Neutrophil (primary cell): Measurements from ENCODE around the gene CYP20A1.
"Not testable (repeated sequence)": the region's sequence is repeated elsewhere in the genome, so short reads cannot be mapped to it uniquely, and the experiment has no call there.

ENCODE experiments used
- H3K27ac ChIP-seq: fragments of 200-600 bp; sonication (generic); 2 replicates; pipeline ENCODE4 v1.5.1; 2016; ENCODE audit warnings: mild to moderate bottlenecking, moderate library complexity
- H3K27me3 ChIP-seq: fragments of 200-600 bp; sonication (generic); 2 replicates; pipeline ENCODE4 v1.6.0; 2016; ENCODE audit warnings: mild to moderate bottlenecking
- H3K36me3 ChIP-seq: fragments of 200-600 bp; sonication (generic); 2 replicates; pipeline ENCODE4 v1.5.1; 2017
- H3K4me1 ChIP-seq, 2 experiments: fragments of 200-600 bp in 1 of 2; sonication (generic) in 1 of 2; 1 replicate in 1 of 2; 2 replicates in 1 of 2; pipeline versions ENCODE4 v1.5.1 to v1.6.1; 2013 to 2016; ENCODE audit warnings: low read depth in 1 of 2, low read length in 1 of 2, mild to moderate bottlenecking in 1 of 2, moderate library complexity in 1 of 2; ENCODE audit not compliant: control insufficient read depth in 1 of 2, insufficient read depth in 1 of 2
- H3K4me3 ChIP-seq, 2 experiments: fragments of 200-600 bp in 1 of 2; sonication (generic) in 1 of 2; 1 replicate in 1 of 2; 2 replicates in 1 of 2; pipeline ENCODE4 v1.5.1; 2013 to 2016; ENCODE audit warnings: low read depth in 1 of 2, low read length in 1 of 2, mild to moderate bottlenecking in 1 of 2, moderate library complexity in 1 of 2
- H3K9me3 ChIP-seq: fragments of 200-600 bp; sonication (generic); 2 replicates; pipeline ENCODE4 v1.5.1; 2016
- CTCF ChIP-seq: fragments of 200-600 bp; sonication (generic); IDR thresholded peaks from 2 replicates; pipeline ENCODE4 v1.5.1; 2016; ENCODE audit warnings: antibody characterized with exemption

Gene CYP20A1

GRCh38 chr2:203279288-203279687 lies 40.5 kb downstream of the CYP20A1 start:
- Histone ChIP-seq H3K9me3 (no peaks in the 10 kb centered on the region), H3K27ac (no peak overlapping the region), H3K4me3 (no peak overlapping the region), H3K36me3 (peaks cover 72% of the 10 kb centered on the region), H3K4me1 (no peaks in the 10 kb centered on the region), H3K27me3 (no peaks in the 10 kb centered on the region)
- no peak for TF ChIP-seq CTCF

- Histone ChIP-seq H3K36me3 (peaks cover 74% of the 10 kb centered on the region), H3K9me3 (no peaks in the 10 kb centered on the region), H3K4me3 (no peak overlapping the region), H3K27me3 (no peaks in the 10 kb centered on the region), H3K4me1 (no peaks in the 10 kb centered on the region), H3K27ac (no peak overlapping the region)
- no peak for TF ChIP-seq CTCF
Observed at GRCh38 chr2:203280428-203281064, 41.7 kb downstream of the CYP20A1 start.

- Histone ChIP-seq H3K27ac (no peak overlapping the region), H3K9me3 (no peaks in the 10 kb centered on the region), H3K36me3 (peaks cover 83% of the 10 kb centered on the region), H3K4me1 (no peaks in the 10 kb centered on the region), H3K27me3 (no peaks in the 10 kb centered on the region), H3K4me3 (no peak overlapping the region)
- no peak for TF ChIP-seq CTCF
Observed at GRCh38 chr2:203282101-203282500, 43.3 kb downstream of the CYP20A1 start.

- H3K36me3 ChIP-seq = peaks cover 62% of the 10 kb centered on the region
Observed at GRCh38 chr2:203286532-203286931, 47.7 kb downstream of the CYP20A1 start.

GRCh38 chr2:203301667-203302066 lies 62.8 kb downstream of the CYP20A1 start:
- Histone ChIP-seq H3K27ac (no peak overlapping the region), H3K4me3 (no peak overlapping the region), H3K9me3 (no peaks in the 10 kb centered on the region), H3K27me3 (no peaks in the 10 kb centered on the region), H3K4me1 (no peaks in the 10 kb centered on the region), H3K36me3 (peaks cover 20% of the 10 kb centered on the region)
- no peak for TF ChIP-seq CTCF

More at GRCh38 chr2:203286532-203286931, 47.7 kb downstream of the CYP20A1 start:
- H3K9me3 ChIP-seq = no peaks in the 10 kb centered on the region
- H3K4me1 ChIP-seq = no peaks in the 10 kb centered on the region
- no peak for TF ChIP-seq CTCF
- no peak overlapping the region for H3K27ac ChIP-seq
- H3K27me3 ChIP-seq = no peaks in the 10 kb centered on the region
- no peak overlapping the region for H3K4me3 ChIP-seq

GRCh38 chr2:203302586-203302985 lies 63.8 kb downstream of the CYP20A1 start:
- not testable (repeated sequence) for H3K27me3 ChIP-seq, H3K4me1 ChIP-seq, H3K9me3 ChIP-seq, H3K4me3 ChIP-seq, H3K27ac ChIP-seq
- peaks cover 12% of the 10 kb centered on the region for H3K36me3 ChIP-seq
